Mucosa of rectum (tissue), 2 donors: ENCODE results near the gene FBN1.
A peak's percentile ranks its signal among the peaks of the same experiment; 100 is the strongest.

Source experiments
- H3K27ac ChIP-seq, 2 donors: one replicate each; pipeline ENCODE4 v1.7.0; 2013; ENCODE audit warnings: inconsistent platforms in 2 of 2, low read depth in 2 of 2, low read length in 2 of 2
- H3K27me3 ChIP-seq, 2 donors: one replicate each; pipeline ENCODE4 v1.7.0; 2013; ENCODE audit warnings: low read length in 2 of 2; ENCODE audit not compliant: control insufficient read depth in 2 of 2, insufficient read depth in 2 of 2
- H3K36me3 ChIP-seq, 2 donors: one replicate each; pipeline ENCODE4 v1.7.0; 2013; ENCODE audit warnings: low read length in 2 of 2; ENCODE audit not compliant: control insufficient read depth in 2 of 2, insufficient read depth in 2 of 2
- H3K4me1 ChIP-seq, 2 donors: one replicate each; pipeline ENCODE4 v1.7.0; 2013; ENCODE audit warnings: low read length in 2 of 2, mild to moderate bottlenecking in 1 of 2; ENCODE audit not compliant: control insufficient read depth in 2 of 2, insufficient read depth in 2 of 2
- H3K4me3 ChIP-seq, 2 donors: one replicate each; pipeline ENCODE4 v1.7.0; 2013; ENCODE audit warnings: low read length in 2 of 2
- H3K9ac ChIP-seq, 2 donors: one replicate each; pipeline ENCODE4 v1.7.0; 2013; ENCODE audit warnings: low read length in 2 of 2, low read depth in 1 of 2, mild to moderate bottlenecking in 1 of 2
- H3K9me3 ChIP-seq, 2 donors: one replicate each; pipeline ENCODE4 v1.7.0; 2013; ENCODE audit warnings: low read length in 2 of 2; ENCODE audit not compliant: control insufficient read depth in 2 of 2
- donor health status: healthy.
- donor health status: Normal muscosa, but diverticular disease.

FBN1 gene

DNA sequence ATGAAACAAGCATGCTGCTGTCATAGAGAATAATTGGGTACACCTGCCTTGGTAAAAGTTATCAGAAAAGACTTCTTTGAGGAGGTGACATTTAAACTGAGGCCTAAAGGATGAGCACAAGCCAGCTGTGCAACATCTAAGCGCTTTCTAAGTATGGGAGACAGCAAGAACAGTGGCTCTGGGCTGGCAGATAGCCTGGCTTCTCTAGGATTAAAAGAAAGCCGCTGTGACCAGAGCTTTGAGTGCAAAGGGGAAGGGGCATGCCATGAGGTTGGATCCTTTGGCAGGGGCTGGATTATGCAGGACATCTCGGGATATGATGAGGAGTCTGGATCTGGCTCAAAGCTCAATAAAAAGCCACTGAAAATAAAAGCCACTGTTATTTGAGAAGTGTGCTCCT, 99.2 kb downstream of the FBN1 start:
- Histone ChIP-seq H3K4me3 (no peak overlapping the region), H3K9ac (no peak overlapping the region), H3K27ac (no peak overlapping the region)

GRCh38 chr15:48544778-48545177, 100.7 kb downstream of the FBN1 start:
- Histone ChIP-seq H3K9me3 (no peaks in the 10 kb centered on the region), H3K9ac (no peak overlapping the region), H3K27ac (no peak overlapping the region), H3K27me3 (no peaks in the 10 kb centered on the region), H3K36me3 (no peaks in the 10 kb centered on the region), H3K4me3 (no peak overlapping the region), H3K4me1 (no peaks in the 10 kb centered on the region)

More for the DNA sequence above, 99.2 kb downstream of the FBN1 start:
- Histone ChIP-seq H3K27me3 (no peaks in the 10 kb centered on the region), H3K9me3 (no peaks in the 10 kb centered on the region), H3K36me3 (no peaks in the 10 kb centered on the region), H3K4me1 (no peaks in the 10 kb centered on the region)

DNA sequence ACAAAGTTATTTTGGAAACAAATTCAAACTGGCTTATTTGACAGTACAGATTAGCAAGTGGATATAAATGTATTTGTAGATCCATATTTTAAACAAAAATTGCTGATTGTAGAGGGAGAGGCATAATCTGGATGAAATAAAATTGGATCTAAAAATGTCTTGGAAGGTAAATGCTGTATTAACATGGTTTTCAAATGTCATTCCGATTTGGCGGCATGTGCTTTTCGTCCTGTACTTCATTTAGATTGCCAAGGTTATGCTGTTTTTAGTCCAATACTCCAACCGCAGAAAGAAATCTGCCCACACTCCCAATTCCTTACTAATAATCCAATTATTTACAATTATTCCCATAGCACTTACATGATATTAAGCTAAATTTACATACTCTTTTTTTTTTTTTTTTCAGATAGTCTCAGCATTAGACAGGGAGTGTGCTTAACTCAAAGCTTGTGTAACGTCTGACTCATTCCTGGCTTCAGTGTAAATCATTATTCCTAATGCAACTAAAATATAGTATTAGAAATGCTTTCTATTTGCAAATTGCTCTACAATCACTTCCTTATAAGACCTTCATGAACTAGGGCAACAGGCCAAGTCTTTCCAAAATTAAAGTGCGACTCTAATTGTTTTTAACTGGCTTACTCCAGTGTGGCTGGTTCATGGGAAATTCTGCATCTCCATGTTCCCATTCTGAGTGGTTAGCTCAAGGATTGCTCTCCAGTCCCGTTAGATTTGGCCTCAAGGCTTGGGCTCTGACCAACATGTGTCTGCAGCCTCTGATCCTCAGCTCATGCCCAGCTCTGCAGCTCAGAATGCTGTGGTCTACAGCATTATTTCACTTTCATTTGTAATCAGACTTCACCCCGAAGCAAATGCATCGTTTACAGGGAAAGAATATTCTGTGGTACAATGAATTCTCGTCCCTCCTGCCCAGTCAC, 103.9 kb downstream of the FBN1 start:
- H3K9ac ChIP-seq = peak overlapping the region in 1 of 2 donors; percentile 12
- peak overlapping the region in 1 of 2 donors; percentile 32 for H3K27ac ChIP-seq
- H3K9me3 ChIP-seq = no peaks in the 10 kb centered on the region
- H3K36me3 ChIP-seq = no peaks in the 10 kb centered on the region
- peak overlapping the region in 1 of 2 donors; percentile 5 for H3K4me3 ChIP-seq
- H3K27me3 ChIP-seq = no peaks in the 10 kb centered on the region
- peaks cover 0 to under 1% of the 10 kb centered on the region in 2 donors for H3K4me1 ChIP-seq

DNA sequence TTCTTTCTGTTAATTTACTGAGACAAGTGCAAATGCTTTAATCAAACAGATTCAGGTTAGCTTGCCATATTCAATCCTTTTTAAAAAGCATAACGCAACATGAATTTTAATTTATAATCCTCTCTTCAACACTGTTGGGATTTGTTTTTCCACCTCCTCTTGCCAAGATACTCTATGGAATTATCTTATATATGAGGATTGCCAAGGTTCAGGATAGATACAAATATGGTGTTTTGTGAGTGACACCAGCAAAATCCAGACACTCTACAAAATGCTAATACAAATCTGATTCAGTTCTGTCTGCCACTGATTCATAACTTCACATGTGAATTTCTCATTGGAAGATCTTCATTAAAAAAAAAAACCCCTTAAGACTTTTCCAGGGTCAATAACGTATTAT, 104.8 kb downstream of the FBN1 start:
- H3K27me3 ChIP-seq = no peaks in the 10 kb centered on the region
- H3K9me3 ChIP-seq = no peaks in the 10 kb centered on the region
- no peak overlapping the region for H3K27ac ChIP-seq
- no peak overlapping the region for H3K4me3 ChIP-seq
- peaks cover 0 to 2% of the 10 kb centered on the region in 2 donors for H3K4me1 ChIP-seq
- H3K36me3 ChIP-seq = no peaks in the 10 kb centered on the region
- no peak overlapping the region for H3K9ac ChIP-seq

- H3K27ac ChIP-seq = no peak overlapping the region
These were observed 106.6 kb downstream of the FBN1 start for GRCh38 chr15:48538941-48539340.

GRCh38 chr15:48537271-48538113, 108.0 kb downstream of the FBN1 start:
- H3K9me3 ChIP-seq = no peaks in the 10 kb centered on the region
- no peak overlapping the region for H3K9ac ChIP-seq
- H3K36me3 ChIP-seq = no peaks in the 10 kb centered on the region
- no peak overlapping the region for H3K27ac ChIP-seq
- no peaks in the 10 kb centered on the region for H3K27me3 ChIP-seq
- H3K4me3 ChIP-seq = no peak overlapping the region
- peaks cover 0 to 2% of the 10 kb centered on the region in 2 donors for H3K4me1 ChIP-seq

More at GRCh38 chr15:48538941-48539340, 106.6 kb downstream of the FBN1 start:
- H3K9me3 ChIP-seq = no peaks in the 10 kb centered on the region
- no peak overlapping the region for H3K9ac ChIP-seq
- peaks cover 0 to 2% of the 10 kb centered on the region in 2 donors for H3K4me1 ChIP-seq
- H3K27me3 ChIP-seq = no peaks in the 10 kb centered on the region
- no peaks in the 10 kb centered on the region for H3K36me3 ChIP-seq
- no peak overlapping the region for H3K4me3 ChIP-seq

DNA sequence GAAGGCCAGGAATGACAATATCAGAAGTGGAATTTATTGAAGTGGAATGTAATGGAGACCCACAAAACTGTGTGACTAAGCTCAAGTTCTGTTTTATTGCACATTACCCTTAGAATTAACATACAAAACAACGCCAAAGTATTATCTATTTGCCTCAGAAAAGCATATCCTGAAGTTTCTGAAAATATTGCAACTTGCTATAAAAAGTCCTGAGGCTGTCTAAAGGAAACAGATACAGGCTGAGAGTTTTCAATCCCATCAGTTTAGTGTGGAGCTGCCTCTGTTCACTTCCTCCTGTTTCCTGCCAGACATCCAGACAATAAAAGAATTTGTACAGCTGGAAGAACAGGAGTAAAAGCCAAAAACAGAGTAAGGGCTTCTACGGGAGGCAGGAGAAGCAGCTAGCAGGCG, 108.8 kb downstream of the FBN1 start:
- Histone ChIP-seq H3K9ac (no peak overlapping the region), H3K4me1 (peaks cover 0 to 2% of the 10 kb centered on the region in 2 donors), H3K27me3 (no peaks in the 10 kb centered on the region), H3K27ac (no peak overlapping the region), H3K9me3 (no peaks in the 10 kb centered on the region), H3K4me3 (no peak overlapping the region), H3K36me3 (no peaks in the 10 kb centered on the region)

DNA sequence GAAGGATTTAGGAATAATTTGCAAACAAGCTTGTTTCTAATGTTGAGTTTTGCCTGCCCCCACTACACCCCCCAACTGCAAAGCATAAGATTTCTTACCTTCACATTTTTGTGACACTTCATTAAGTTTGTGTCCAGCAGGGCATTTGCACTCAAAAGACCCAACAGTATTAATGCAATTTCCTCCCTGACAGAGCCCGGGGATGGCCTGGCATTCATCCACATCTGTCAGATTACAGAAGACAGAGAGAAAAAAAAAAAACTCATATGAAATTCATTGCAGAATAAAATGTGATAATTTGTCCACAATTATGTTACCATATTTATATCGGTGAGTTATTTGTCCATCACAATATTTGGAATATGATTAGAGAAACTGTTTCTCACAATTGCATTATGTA, 111.5 kb downstream of the FBN1 start:
- Histone ChIP-seq H3K27ac (no peak overlapping the region), H3K27me3 (no peaks in the 10 kb centered on the region), H3K9me3 (no peaks in the 10 kb centered on the region), H3K9ac (no peak overlapping the region), H3K36me3 (no peaks in the 10 kb centered on the region), H3K4me3 (no peak overlapping the region), H3K4me1 (peaks cover 0 to 2% of the 10 kb centered on the region in 2 donors)

- H3K36me3 ChIP-seq = no peaks in the 10 kb centered on the region
These were observed 112.6 kb downstream of the FBN1 start for GRCh38 chr15:48532946-48533345.

GRCh38 chr15:48530528-48530927, 115.0 kb downstream of the FBN1 start:
- no peaks in the 10 kb centered on the region for H3K36me3 ChIP-seq
- no peak overlapping the region for H3K4me3 ChIP-seq
- no peak overlapping the region for H3K27ac ChIP-seq
- H3K9ac ChIP-seq = no peak overlapping the region
- H3K4me1 ChIP-seq = no peaks in the 10 kb centered on the region
- no peaks in the 10 kb centered on the region for H3K9me3 ChIP-seq
- no peaks in the 10 kb centered on the region for H3K27me3 ChIP-seq

More at GRCh38 chr15:48532946-48533345, 112.6 kb downstream of the FBN1 start:
- no peaks in the 10 kb centered on the region for H3K9me3 ChIP-seq
- no peak overlapping the region for H3K9ac ChIP-seq
- H3K4me3 ChIP-seq = no peak overlapping the region
- no peak overlapping the region for H3K27ac ChIP-seq
- no peaks in the 10 kb centered on the region for H3K27me3 ChIP-seq
- H3K4me1 ChIP-seq = peaks cover 0 to 2% of the 10 kb centered on the region in 2 donors
